NCI-H1048 (cell line): ENCODE data around the gene ZSWIM6.

Source experiments
- DNase-seq: peaks from one replicate; lab custom pipeline; 2025; lab: John Stamatoyannopoulos, UW

ZSWIM6 gene

DNA sequence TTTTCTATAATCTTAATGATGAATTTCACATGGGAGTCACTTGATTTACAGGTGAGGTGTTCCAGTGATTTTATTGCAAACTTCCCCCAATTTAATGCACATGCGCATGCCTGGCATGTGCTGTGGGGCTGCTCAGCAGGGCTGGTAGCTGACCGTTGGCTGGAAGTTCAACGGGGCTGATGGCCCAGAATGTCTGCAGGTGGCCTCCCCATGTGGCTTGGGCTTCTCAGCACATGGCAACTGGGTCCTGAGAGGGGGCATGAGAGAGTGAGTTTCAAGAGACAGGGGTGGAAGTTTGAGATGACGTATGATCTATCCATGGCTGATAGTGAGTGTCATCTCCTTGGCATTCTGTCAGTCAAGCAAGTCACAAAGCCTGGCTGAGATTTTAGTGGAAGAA is 259.8 kb downstream of the ZSWIM6 start:
- DNase-seq: no peak

DNA sequence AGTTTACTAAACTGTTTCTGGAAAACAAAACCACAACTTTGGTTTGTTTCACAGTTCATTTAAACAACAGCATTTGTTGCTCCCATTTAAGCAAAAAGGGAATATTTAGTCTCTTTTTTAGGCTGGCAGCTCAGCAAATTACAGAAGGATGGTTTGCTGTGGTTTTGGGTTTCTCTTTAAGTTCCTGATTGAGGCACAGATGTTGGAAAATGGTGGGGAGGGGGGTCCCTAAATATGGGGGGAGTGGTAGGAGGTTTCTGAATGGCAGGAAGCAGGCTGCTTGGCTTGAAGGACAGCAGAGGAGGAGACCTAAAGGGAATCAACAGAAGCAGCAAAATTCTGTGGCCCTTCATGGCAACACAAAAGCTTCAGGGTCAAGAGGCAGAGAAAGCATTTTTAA is 263.4 kb downstream of the ZSWIM6 start:
- no peak for DNase-seq
